ENCODE data around the gene IDUA. TPM values are rescaled to one million over a fixed set of nuclear protein-coding genes. Genes with fewer than 3 reads are reported as not detected.

IDUA gene
- total RNA-seq, 2 donors from 2014 or later = 11.8 to 13.9 TPM

- no peak for ATAC-seq (replicated peaks in 1 of 2)
- no peak for DNase-seq
- peaks cover 0 to 2% of the 10 kb centered on the region in 2 donors for H3K36me3 Mint-ChIP-seq (ENCODE audit: insufficient read depth in 2 of 2)
- H3K4me1 Mint-ChIP-seq (ENCODE audit: low read depth) = no peaks in the 10 kb centered on the region
- no peak overlapping the region for H3K27ac Mint-ChIP-seq
- H3K9me3 Mint-ChIP-seq = no peaks in the 10 kb centered on the region
- H3K4me3 Mint-ChIP-seq = no peak overlapping the region
- H3K27me3 Mint-ChIP-seq (ENCODE audit: low read depth) = no peaks in the 10 kb centered on the region
Observed at GRCh38 chr4:1019729-1020470, 33.1 kb downstream of the IDUA start.

GRCh38 chr4:1021386-1022050, 34.7 kb downstream of the IDUA start:
- DNase-seq (no peak), ATAC-seq (replicated peaks in 1 of 2) (no peak)
- Mint-ChIP-seq H3K4me3 (no peak overlapping the region), H3K36me3 (ENCODE audit: insufficient read depth in 2 of 2) (peaks cover 2 to 3% of the 10 kb centered on the region in 2 donors), H3K9me3 (no peaks in the 10 kb centered on the region), H3K4me1 (ENCODE audit: low read depth) (no peaks in the 10 kb centered on the region), H3K27ac (no peak overlapping the region), H3K27me3 (ENCODE audit: low read depth) (no peaks in the 10 kb centered on the region)

GRCh38 chr4:1022051-1022738, 35.4 kb downstream of the IDUA start:
- ATAC-seq (replicated peaks in 1 of 2) (no peak), DNase-seq (no peak)
- Mint-ChIP-seq H3K27ac (no peak overlapping the region), H3K4me3 (no peak overlapping the region), H3K27me3 (ENCODE audit: low read depth) (no peaks in the 10 kb centered on the region), H3K9me3 (no peaks in the 10 kb centered on the region), H3K4me1 (ENCODE audit: low read depth) (no peaks in the 10 kb centered on the region), H3K36me3 (ENCODE audit: insufficient read depth in 2 of 2) (peaks cover 2 to 3% of the 10 kb centered on the region in 2 donors)

- Mint-ChIP-seq H3K9me3 (no peaks in the 10 kb centered on the region), H3K27me3 (ENCODE audit: low read depth) (no peaks in the 10 kb centered on the region), H3K27ac (no peak overlapping the region), H3K4me1 (ENCODE audit: low read depth) (no peaks in the 10 kb centered on the region), H3K36me3 (ENCODE audit: insufficient read depth in 2 of 2) (peaks cover 2 to 3% of the 10 kb centered on the region in 2 donors), H3K4me3 (no peak overlapping the region)
- ATAC-seq (replicated peaks in 1 of 2) = no peak
- DNase-seq = no peak
Observed at GRCh38 chr4:1022739-1023066, 35.9 kb downstream of the IDUA start.

- peaks cover 2 to 3% of the 10 kb centered on the region in 2 donors for H3K36me3 Mint-ChIP-seq (ENCODE audit: insufficient read depth in 2 of 2)
Observed at GRCh38 chr4:1023075-1023640, 36.3 kb downstream of the IDUA start.

GRCh38 chr4:1023895-1024740, 37.3 kb downstream of the IDUA start:
- DNase-seq = no peak
- Mint-ChIP-seq H3K27me3 (ENCODE audit: low read depth) (no peaks in the 10 kb centered on the region), H3K36me3 (ENCODE audit: insufficient read depth in 2 of 2) (peaks cover 2 to 3% of the 10 kb centered on the region in 2 donors), H3K27ac (no peak overlapping the region), H3K9me3 (no peaks in the 10 kb centered on the region), H3K4me1 (ENCODE audit: low read depth) (no peaks in the 10 kb centered on the region), H3K4me3 (no peak overlapping the region)
- no peak for ATAC-seq (replicated peaks in 1 of 2)

More at GRCh38 chr4:1023075-1023640, 36.3 kb downstream of the IDUA start:
- no peak for DNase-seq
- Mint-ChIP-seq H3K4me1 (ENCODE audit: low read depth) (no peaks in the 10 kb centered on the region), H3K27ac (no peak overlapping the region), H3K4me3 (no peak overlapping the region), H3K27me3 (ENCODE audit: low read depth) (no peaks in the 10 kb centered on the region), H3K9me3 (no peaks in the 10 kb centered on the region)
- no peak for ATAC-seq (replicated peaks in 1 of 2)

GRCh38 chr4:1024882-1025545, 38.2 kb downstream of the IDUA start:
- H3K27me3 Mint-ChIP-seq (ENCODE audit: low read depth) = no peaks in the 10 kb centered on the region
- H3K27ac Mint-ChIP-seq = no peak overlapping the region
- H3K4me3 Mint-ChIP-seq = no peak overlapping the region
- peaks cover 2 to 3% of the 10 kb centered on the region in 2 donors for H3K36me3 Mint-ChIP-seq (ENCODE audit: insufficient read depth in 2 of 2)
- DNase-seq (no peak), ATAC-seq (replicated peaks in 1 of 2) (no peak)
- no peaks in the 10 kb centered on the region for H3K9me3 Mint-ChIP-seq
- H3K4me1 Mint-ChIP-seq (ENCODE audit: low read depth) = no peaks in the 10 kb centered on the region

- H3K4me1 Mint-ChIP-seq (ENCODE audit: low read depth) = no peaks in the 10 kb centered on the region
- peak; percentile 48 to 59 for DNase-seq
- ATAC-seq (replicated peaks in 1 of 2) = peak; percentile 70 to 82
- H3K27me3 Mint-ChIP-seq (ENCODE audit: low read depth) = no peaks in the 10 kb centered on the region
- no peak overlapping the region for H3K4me3 Mint-ChIP-seq
- H3K9me3 Mint-ChIP-seq = no peaks in the 10 kb centered on the region
- H3K27ac Mint-ChIP-seq = no peak overlapping the region
- H3K36me3 Mint-ChIP-seq (ENCODE audit: insufficient read depth in 2 of 2) = peaks cover 2 to 3% of the 10 kb centered on the region in 2 donors
Observed at GRCh38 chr4:1026115-1026514, 39.3 kb downstream of the IDUA start.

- ATAC-seq (replicated peaks in 1 of 2) (no peak), DNase-seq (no peak)
- H3K4me1 Mint-ChIP-seq (ENCODE audit: low read depth) = no peaks in the 10 kb centered on the region
- no peak overlapping the region for H3K27ac Mint-ChIP-seq
- no peak overlapping the region for H3K4me3 Mint-ChIP-seq
- peaks cover 2 to 3% of the 10 kb centered on the region in 2 donors for H3K36me3 Mint-ChIP-seq (ENCODE audit: insufficient read depth in 2 of 2)
- no peaks in the 10 kb centered on the region for H3K9me3 Mint-ChIP-seq
- H3K27me3 Mint-ChIP-seq (ENCODE audit: low read depth) = no peaks in the 10 kb centered on the region
Observed at GRCh38 chr4:1027219-1027914, 40.5 kb downstream of the IDUA start.

GRCh38 chr4:1027915-1028238, 41.0 kb downstream of the IDUA start:
- no peak for ATAC-seq (replicated peaks in 1 of 2)
- no peaks in the 10 kb centered on the region for H3K4me1 Mint-ChIP-seq (ENCODE audit: low read depth)
- H3K4me3 Mint-ChIP-seq = no peak overlapping the region
- H3K9me3 Mint-ChIP-seq = no peaks in the 10 kb centered on the region
- no peaks in the 10 kb centered on the region for H3K27me3 Mint-ChIP-seq (ENCODE audit: low read depth)
- peaks cover 2 to 3% of the 10 kb centered on the region in 2 donors for H3K36me3 Mint-ChIP-seq (ENCODE audit: insufficient read depth in 2 of 2)
- no peak overlapping the region for H3K27ac Mint-ChIP-seq
- no peak for DNase-seq

GRCh38 chr4:1028574-1029220, 41.9 kb downstream of the IDUA start:
- H3K4me1 Mint-ChIP-seq (ENCODE audit: low read depth) = no peaks in the 10 kb centered on the region
- H3K9me3 Mint-ChIP-seq = no peaks in the 10 kb centered on the region
- no peak for ATAC-seq (replicated peaks in 1 of 2)
- DNase-seq = no peak
- H3K36me3 Mint-ChIP-seq (ENCODE audit: insufficient read depth in 2 of 2) = peaks cover 2 to 3% of the 10 kb centered on the region in 2 donors
- no peak overlapping the region for H3K4me3 Mint-ChIP-seq
- no peaks in the 10 kb centered on the region for H3K27me3 Mint-ChIP-seq (ENCODE audit: low read depth)
- no peak overlapping the region for H3K27ac Mint-ChIP-seq

All from activated T-cell treated with anti-CD3 and anti-CD28 coated beads, Interleukin-2, amount 50 U/mL, for 72 hours (primary cell).